ENCODE data around the gene PYY.
A peak's percentile ranks its signal among the peaks of the same experiment; 100 is the strongest.

The PYY gene

DNA sequence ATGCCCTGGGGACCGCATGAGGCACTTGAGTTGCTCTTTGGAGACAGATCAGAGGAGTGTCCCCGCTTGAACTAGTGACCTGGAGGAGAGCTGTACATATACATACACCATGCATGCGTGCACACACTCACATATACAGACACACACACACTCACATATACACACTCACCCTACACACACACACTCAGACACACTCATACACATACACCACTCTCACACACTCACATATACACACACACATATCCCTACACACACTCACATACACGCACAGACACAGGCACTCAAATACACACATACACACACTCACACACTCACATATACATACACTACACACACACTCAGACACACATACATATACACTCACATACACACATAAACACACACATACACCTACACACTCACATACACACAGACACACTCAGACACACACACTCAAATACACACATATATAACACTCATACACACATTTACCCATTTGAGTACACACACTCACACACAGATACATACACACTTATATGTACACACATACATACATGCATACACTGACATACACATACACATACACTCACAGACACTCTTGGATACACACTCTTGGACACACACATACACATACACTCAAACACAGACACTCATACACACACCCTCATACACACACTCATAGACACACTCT, 41.0 kb downstream of the PYY start:
- DNase-seq: no peak

DNA sequence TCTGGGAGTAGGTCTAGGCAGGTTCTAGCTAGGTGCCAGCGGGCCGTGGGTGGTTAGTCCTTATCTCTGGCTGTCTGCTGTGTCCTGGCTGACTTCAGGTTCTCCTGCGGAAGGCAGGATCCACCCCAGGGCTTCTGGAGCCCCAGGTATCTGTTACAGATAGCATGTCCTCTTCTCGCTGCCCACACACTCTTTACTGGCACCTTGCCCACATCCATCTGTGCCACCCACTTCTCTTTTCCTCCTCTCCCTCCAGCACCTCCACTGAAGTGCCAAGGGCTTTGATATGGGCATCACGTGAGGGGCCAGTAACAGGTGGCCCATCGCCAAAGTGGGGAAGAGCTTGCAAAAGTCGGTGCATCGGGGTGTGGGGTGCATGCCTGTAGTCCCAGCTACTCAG, 41.8 kb downstream of the PYY start:
- no peak for DNase-seq

DNA sequence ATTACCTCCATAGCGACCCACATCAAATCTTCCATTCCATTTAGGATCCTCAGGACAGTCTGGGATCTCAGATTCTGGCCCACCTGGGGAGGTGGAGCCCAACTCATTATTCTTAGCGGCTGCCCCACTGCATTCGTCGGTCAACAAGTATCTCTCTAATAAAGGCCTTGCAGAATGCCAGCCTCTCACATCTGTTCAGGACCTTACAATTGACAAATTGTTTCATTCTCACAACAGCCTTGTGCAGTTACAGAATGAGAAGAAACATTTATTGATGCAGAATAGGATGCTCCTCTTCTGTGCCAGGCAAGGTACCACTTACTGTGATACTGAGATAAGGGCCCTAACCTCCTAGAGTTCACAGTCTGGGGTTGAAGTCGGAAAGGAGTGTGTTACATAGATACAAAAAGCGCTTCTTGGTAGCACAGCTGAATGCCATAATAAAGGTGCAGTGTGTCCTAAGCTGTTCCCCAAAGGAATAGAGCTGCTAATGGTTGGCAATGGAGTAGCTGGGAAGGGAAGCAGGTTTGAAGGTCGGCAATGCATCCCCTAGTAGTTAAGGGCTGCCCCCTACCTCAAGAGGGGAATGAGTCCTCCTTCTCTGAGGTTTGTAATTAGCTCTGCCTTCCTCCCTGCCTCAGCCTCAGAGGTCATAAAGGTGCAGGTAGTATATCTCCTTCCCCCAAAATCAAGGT, 44.1 kb downstream of the PYY start:
- no peak for DNase-seq

DNA sequence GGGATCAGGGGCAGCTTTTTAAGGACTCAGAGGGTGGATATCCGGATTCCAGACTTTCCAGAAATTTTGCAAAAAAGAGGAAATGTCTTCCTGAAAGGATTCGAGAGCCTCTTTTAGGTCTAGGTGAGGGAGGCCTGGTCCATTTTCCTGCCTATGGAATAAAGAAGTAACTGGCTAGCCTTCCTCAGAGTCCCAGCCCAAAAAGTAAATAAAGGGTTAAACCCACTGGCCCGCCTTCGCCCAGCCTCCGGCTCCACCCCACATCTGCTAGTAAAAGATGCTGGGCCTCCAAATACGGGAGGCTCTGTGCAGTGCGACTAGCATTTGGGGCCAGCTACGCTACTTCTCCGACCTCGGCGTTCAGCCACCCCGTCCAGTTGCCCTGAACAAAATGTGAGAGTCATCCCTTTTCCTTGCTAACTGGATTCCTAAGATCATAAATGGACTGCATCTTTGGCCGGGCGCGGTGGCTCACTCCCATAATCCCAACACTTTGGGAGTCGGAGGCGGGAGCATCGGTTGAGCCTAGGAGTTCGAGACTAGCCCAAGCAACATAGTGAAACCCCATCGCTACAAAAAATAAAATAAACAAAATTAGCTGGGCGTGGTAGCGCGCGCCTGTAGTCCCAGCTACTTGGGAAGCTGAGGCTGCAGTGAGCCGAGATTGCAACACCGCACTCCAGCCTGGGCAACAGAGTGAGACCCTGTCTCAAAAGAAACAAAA, 45.6 kb downstream of the PYY start:
- DNase-seq: peak; percentile 73

DNA sequence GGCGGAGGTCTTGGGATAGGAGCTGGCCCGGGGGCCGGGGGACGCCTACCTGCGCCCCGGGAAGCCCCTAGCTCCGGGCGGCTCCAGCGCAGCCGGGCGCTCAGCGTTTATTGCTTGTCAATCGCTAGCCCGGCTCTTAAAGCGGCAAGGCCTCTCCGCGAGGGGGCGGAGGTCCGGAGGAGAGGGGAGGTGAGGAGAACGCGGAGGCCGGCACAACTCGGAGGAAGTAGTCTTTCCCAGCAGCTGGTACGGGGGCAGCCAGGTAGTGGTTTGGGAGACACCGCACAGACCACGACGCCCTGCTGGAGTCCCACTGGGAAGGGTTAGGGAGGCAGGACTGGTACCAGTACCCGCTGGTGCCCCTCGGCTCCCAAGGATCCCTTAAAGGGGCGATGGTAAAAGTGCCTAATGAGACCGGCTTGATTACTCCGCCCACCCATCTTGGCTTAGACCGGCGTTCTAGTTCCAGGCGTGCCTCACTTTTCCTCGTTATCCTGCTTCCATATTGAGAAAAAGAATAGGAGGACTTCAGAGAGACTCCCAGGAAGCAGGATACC, 46.2 kb downstream of the PYY start, which contains the start of gene MPP2:
Gene MPP2 (minus strand): TSS at position 112 of the 557 bp plus-strand sequence. CDS start 3,076 bp downstream, outside the sequence.
- peak; percentile 72 for DNase-seq

DNA sequence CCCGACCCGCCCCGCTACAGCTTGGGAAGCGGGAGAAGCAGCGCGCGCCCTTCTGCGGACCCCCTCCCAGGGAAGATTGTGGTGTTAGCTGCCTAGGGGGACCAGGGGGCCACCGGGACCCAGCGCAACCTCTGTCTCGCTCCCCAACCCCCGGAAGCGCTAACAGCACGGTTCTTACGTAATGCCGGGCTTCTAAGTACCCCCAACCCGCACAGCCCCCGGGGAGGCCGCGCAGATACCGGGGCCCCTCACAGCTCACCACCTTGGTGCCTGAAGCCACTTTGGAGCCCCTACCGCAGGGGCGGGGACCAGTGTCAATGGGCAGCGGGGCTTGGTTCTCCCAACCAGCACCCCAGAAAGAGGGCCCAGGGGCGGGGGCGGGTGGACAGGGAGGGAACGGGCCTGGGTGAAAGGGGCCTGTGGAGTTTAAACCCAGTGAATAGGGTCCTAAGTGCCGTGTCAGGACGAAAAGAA, 46.8 kb downstream of the PYY start:
- DNase-seq: peak; percentile 34

DNA sequence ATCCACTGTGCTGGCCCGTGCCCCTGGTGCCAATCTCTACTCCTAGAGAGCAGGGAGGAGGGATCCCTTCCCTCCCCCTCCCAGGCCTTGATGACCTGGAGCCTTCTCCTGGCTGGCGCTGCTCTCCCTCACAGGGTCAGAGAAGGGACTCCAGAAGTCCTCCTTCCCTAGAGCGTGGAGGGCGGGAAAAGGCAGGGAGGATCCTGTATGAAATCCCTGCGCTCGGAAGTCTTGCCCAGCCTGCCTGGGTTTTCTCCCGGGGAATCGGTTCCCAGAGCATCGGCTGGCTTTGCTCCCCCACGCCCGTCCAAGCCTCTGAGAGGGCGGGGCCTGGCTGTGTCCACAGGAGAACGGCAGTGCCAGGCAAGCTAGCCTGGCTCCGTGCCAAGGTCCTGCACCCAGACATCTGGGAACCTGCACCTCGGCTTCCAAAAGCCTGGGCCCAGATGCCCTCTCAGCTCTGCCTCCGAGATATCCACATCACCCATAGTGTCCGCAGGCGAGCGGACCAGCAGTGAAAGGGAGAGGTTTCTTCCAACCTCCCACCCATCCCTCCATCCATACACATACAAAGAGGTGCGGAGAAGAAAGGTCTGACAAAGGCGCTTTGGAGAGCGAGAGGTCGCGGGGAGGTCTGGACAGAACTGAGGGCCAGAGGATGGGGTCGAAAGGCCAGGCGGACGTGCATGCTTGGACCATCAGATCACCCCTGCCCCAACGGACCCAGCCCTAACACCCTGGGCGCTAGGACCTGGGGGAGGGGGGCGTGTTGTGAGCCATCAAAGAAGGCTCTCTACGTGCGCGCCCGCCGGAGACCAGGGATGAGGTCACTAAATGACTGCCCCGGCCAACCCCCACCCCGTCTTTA, 47.5 kb downstream of the PYY start:
- peak; percentile 54 for DNase-seq

DNA sequence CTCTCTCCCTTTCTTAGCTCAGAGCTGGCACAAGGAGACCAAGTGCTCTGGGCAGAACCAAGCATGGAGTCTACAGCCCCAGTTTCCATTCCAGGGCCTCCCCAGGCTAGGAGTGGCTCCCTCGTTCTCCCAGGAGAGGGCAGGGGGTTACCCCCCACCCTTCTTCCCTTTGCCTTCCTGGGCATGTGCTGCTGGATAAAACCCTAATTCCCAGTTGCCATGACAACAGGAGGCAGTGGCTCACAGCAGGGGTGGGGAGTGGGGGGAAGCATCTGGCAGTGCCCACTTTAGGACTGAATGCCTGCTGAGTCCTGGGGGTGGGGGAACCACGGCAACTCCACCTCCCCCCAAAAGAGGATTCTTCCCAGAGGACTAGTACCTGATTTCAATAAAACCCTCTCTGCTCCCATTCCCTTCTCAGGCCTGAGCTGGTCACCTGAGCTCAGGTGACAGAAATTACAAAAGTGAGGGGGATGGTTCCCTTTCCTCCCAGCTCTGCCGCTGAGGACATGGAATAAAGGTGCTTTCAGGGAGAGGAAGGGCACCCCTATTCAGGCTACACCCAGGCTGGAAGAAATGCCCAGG, 48.2 kb downstream of the PYY start:
- no peak for DNase-seq
